Adrenal gland (tissue), 12 donors: ENCODE results near the gene SSTR3. TPM values are rescaled to one million over a fixed set of nuclear protein-coding genes. Genes with fewer than 3 reads are reported as not detected.

Source experiments
- DNase-seq, 7 donors: peaks; one replicate each; pipeline ENCODE4 v3.0.0-alpha.2; 2019 to 2020
- H3K27ac ChIP-seq, 5 donors: fragments of 200-600 bp; sonication (generic) in 4 of 5; 1 replicate in 3 of 5; 2 replicates in 2 of 5; pipeline versions ENCODE4 v1.5.1 to v1.8.0; 2016 to 2020; ENCODE audit warnings: mild to moderate bottlenecking in 1 of 5
- H3K27me3 ChIP-seq: fragments of 200-600 bp; 2 replicates; pipeline ENCODE4 v1.8.0; 2021
- H3K36me3 ChIP-seq, 2 donors: fragments of 200-600 bp; replicated peaks in 1 of 2; 1 replicate in 1 of 2; 2 replicates in 1 of 2; pipeline versions ENCODE4 v1.5.1 to v1.8.0; 2018 to 2022
- H3K4me1 ChIP-seq, 2 donors: fragments of 200-600 bp; replicated peaks in 1 of 2; 1 replicate in 1 of 2; 2 replicates in 1 of 2; pipeline versions ENCODE4 v1.5.1 to v1.8.0; 2018 to 2021
- H3K4me3 ChIP-seq, 4 donors: fragments of 200-600 bp; sonication (generic) in 3 of 4; one replicate each; pipeline ENCODE4 v1.5.1; 2016 to 2018
- H3K9me3 ChIP-seq, 3 donors: fragments of 200-600 bp; sonication (generic) in 1 of 3; replicated peaks in 1 of 3; 1 replicate in 2 of 3; 2 replicates in 1 of 3; pipeline versions ENCODE4 v1.5.1 to v1.8.0; 2016 to 2021
- CTCF ChIP-seq, 6 experiments: fragments of 450-650 bp in 4 of 6; fragments of 200-600 bp in 2 of 6; sonication (generic) in 1 of 6; IDR thresholded peaks; 1 replicate in 5 of 6; 2 replicates in 1 of 6; pipeline versions ENCODE4 v1.5.1 to v1.8.0; 2016 to 2021; ENCODE audit warnings: antibody characterized with exemption in 6 of 6, mild to moderate bottlenecking in 2 of 6, moderate library complexity in 1 of 6
- POLR2A ChIP-seq, 2 donors: fragments of 450-650 bp; IDR thresholded peaks; one replicate each; pipeline ENCODE4 v1.6.1; 2017; ENCODE audit warnings: antibody characterized with exemption in 2 of 2, mild to moderate bottlenecking in 2 of 2, moderate library complexity in 1 of 2
- WGBS, 4 donors: extraction: QIAGEN DNeasy Blood & Tissue Kit in 2 of 4; methylation state at CpG; one replicate each; pipeline versions ENCODE4 v1.1.5 to v1.1.7; 2013 to 2017; 5-methylcytosine and 5-hydroxymethylcytosine counted together
- intact Hi-C, 2 donors: fragments of 100-400 bp; cut with DNase I; formaldehyde crosslinking; loops; one replicate each; pipeline versions ENCODE4 v1.14.1 to v1.15.0; 2022 to 2023
- polyA plus RNA-seq, 3 donors: library from polyadenylated mRNA; stranded (reverse); fragments of 200-250 nt in 2 of 3; fragments of 350-450 nt in 1 of 3; fragmentation: Illumina TruSeq in 1 of 3; extraction: RNeasy Lipid Tissue Mini Kit (QIAGEN cat#74804) in 1 of 3; gene quantifications; one replicate each; pipeline ENCODE4 v1.2.3, GENCODE V29; 2013 to 2014
- total RNA-seq, 9 donors: library from RNA; depleted of rRNA in 4 of 9; stranded (reverse); fragments of >200 nt in 4 of 9; fragments of 120-200 nt in 1 of 9; fragmentation: NEBNext Ultra II Directional in 1 of 9; extraction: Animal tissue kit (Norgen Biotek cat#: 25700) in 1 of 9; gene quantifications; one replicate each; pipeline versions ENCODE4 v1.1.0 to v1.2.4, GENCODE V29; 2013 to 2023
- donor health status: healthy with polysubstance abuse.
- donor health status: Bipolar disorder and iron deficiency.
- donor health status: DM: yes; HTN: yes; CAD: no.
- donor health status: DM: no; HTN: no; CAD: no.
- donor health status: DM: no; HTN: no; CAD: no.
- donor health status: DM: yes; HTN: yes; CAD: no.

SSTR3 gene
- total and polyA plus RNA-seq, 12 donors, result 0.28 to 2.0 (median 0.50) TPM; not detected in 1

DNA sequence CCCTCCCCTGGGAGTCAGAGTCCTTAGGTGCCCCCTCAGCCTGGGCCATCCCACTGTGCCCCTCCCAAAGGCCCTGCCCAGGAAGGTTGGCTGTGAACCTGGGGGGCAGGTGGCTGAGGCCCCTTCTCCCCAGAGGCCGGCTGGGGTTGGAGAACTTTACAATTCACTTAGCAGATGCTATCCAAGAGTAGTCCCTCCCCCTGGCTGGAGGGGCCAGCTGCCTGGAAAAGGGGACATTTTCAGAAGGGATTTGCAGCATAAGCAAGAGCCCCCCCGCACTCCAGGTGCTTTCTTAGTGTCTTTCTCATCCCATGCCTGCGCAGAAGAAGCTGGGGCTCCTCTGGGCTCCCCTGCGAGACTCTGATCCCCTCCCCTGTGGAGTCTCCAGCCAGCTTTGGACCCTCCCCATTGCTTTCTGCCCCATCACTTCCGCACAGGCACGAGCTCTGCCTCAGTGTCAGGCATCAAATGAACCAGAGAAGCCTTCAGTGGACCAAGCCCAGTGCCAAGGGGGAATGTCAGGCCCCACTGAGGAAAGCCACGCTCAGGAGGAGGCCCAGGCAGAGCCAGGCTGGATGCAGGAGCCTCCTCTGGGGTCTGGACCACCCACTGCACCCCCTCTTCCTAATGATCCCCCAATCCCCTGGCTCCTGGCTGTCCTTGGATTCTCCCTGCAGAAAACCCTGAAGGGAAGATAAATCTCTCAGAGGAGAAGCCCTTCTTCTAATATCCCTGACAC is 3.7 kb downstream of the SSTR3 start:
- H3K4me3 ChIP-seq, result no peak overlapping the region
- intact Hi-C loops, result no loop called here

GRCh38 chr22:37207981-37208380 is 4.3 kb downstream of the SSTR3 start:
- TF ChIP-seq CTCF (IDR thresholded peaks at IDR 0.05) (no peak), POLR2A (IDR thresholded peaks at IDR 0.05) (no peak)
- 73 to 90% (median 87%) methylated on average over 7 of the region's 7 CpGs for WGBS, 4 donors
- Histone ChIP-seq H3K27me3 (no peaks in the 10 kb centered on the region), H3K4me1 (peaks cover 0 to 6% of the 10 kb centered on the region in 2 donors), H3K36me3 (no peaks in the 10 kb centered on the region), H3K27ac (no peak overlapping the region), H3K9me3 (no peaks in the 10 kb centered on the region), H3K4me3 (no peak overlapping the region)
- intact Hi-C loops, result no loop called here
- DNase-seq, result peak in 2 of 7 donors; percentile 3 to 9

More for the DNA sequence above, 3.7 kb downstream of the SSTR3 start:
- DNase-seq, result peak in 3 of 7 donors; percentile 2 to 10 (median 8)
- Histone ChIP-seq H3K9me3 (no peaks in the 10 kb centered on the region), H3K4me1 (peaks cover 0 to 6% of the 10 kb centered on the region in 2 donors), H3K27me3 (no peaks in the 10 kb centered on the region), H3K36me3 (no peaks in the 10 kb centered on the region), H3K27ac (no peak overlapping the region)
- TF ChIP-seq CTCF (IDR thresholded peaks at IDR 0.05) (no peak), POLR2A (IDR thresholded peaks at IDR 0.05) (no peak)
- WGBS, 4 donors, result 87 to 97% (median 90%) methylated on average over 4 to 7 of the region's 7 CpGs

GRCh38 chr22:37206841-37207821 is 5.1 kb downstream of the SSTR3 start:
- intact Hi-C loops, result no loop called here

More at GRCh38 chr22:37206841-37207821, 5.1 kb downstream of the SSTR3 start:
- whole genome bisulfite sequencing, 4 donors, result 87 to 93% (median 88%) methylated on average over 17 to 71 of the region's 71 CpGs
- H3K27ac ChIP-seq, result no peak overlapping the region
- no peaks in the 10 kb centered on the region for H3K4me1 ChIP-seq
- H3K4me3 ChIP-seq, result no peak overlapping the region
- H3K36me3 ChIP-seq, result no peaks in the 10 kb centered on the region
- TF ChIP-seq CTCF (IDR thresholded peaks at IDR 0.05), result no peak
- no peak for TF ChIP-seq POLR2A (IDR thresholded peaks at IDR 0.05)
- peak in 3 of 7 donors; percentile 3 to 15 (median 11) for DNase-seq
- no peaks in the 10 kb centered on the region for H3K27me3 ChIP-seq
- H3K9me3 ChIP-seq, result no peaks in the 10 kb centered on the region
